GM13977 (cell line): ENCODE measurements around the gene ADM2.
"Not testable (repeated sequence)": the region's sequence is repeated elsewhere in the genome, so short reads cannot be mapped to it uniquely, and the experiment has no call there.

Experiments
- DNase-seq: peaks from one replicate; pipeline ENCODE4 v3.0.0; 2012; ENCODE audit warnings: low spot score
- in situ Hi-C: fragments of 300-500 bp; cut with MboI; formaldehyde crosslinking; loops from one replicate; pipeline ENCODE4 v1.12.0; 2022; ENCODE audit warnings: low sequenced_read_pairs, low pct_unique_long_range_greater_than_20kb, mixed read lengths, inconsistent platforms; ENCODE audit not compliant: unreplicated experiment
- TF ChIP-seq, protein P1 (sequence below): IDR thresholded peaks from 2 replicates; pipeline ENCODE4 v1.5.1; 2012; ENCODE audit warnings: mild to moderate bottlenecking, control low read depth; ENCODE audit not compliant: insufficient read depth; ENCODE audit errors: extremely low read depth, missing control alignments

Gene ADM2, protein sequence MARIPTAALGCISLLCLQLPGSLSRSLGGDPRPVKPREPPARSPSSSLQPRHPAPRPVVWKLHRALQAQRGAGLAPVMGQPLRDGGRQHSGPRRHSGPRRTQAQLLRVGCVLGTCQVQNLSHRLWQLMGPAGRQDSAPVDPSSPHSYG

DNA sequence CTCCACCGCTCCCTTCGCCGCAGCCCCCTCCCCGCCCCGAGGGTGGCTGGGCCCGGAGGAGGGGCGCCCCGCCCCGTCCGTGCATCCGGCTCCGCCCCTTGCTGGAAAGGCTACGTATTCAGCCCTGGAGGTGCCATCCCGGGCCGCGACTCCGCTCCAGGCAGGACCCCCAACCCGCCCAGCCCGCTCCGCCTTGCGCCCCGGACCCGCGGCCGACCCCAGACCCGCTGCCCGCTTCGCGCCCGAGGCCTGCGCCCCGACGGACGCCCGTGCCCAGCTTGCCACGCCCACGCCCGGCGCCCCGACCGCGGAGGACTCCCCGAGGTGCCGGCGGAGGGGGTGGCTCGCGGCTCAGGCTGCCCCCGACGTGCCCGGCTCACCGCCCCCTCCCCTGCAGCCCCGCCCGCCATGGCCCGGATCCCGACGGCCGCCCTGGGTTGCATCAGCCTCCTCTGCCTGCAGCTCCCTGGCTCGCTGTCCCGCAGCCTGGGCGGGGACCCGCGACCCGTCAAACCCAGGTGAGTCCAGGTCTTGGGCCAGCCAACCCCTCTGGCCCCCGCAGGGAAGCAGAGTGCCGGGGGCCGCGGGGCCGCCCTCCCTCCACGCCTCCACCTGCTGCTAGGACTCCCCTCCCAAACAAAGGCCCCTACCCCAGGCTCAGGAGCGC lies at the start of gene ADM2:
TSS of gene ADM2 (plus strand) at position 104 of the 667 bp plus-strand sequence. CDS start at position 409, 305 bp downstream.
- in situ Hi-C loops = no loop called here
- DNase-seq = peak; percentile 82

DNA sequence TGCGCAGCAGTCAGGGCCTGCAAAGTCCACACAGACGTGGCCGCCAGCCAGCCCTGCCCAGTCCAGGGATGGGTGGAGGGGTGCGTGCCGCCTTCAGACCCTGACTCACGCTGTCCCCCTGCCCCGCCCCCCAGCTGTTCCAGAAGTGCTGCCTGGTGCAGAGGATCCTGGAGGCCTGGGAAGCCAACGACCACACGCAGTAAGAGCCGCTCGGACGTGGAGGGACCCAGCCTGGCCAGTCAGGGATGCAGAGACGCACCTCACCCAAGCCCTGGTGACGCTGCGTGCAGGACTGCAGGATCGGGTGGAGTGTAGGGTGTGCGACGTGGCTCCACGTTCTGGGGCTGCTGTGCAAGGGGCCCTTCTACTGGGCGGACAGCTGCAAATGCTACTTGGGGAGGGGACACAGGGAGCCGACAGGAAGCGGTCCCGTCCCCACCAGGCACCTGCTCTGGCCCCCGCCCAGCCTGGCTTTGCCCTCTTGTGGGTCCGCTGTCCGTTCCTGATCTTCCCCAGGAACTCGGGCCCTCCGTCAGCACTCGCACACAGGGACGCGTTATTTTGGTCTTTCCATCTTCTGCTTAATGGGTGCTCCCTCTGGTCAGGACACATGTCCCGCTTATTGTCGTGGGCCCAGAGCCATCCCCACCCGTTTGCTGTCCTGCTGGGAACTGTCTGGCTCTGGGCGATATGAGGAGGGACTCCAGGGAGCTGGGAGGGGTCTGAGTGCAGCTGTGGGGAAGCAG lies 49.0 kb upstream of the ADM2 start:
- TF ChIP-seq, protein P1, sequence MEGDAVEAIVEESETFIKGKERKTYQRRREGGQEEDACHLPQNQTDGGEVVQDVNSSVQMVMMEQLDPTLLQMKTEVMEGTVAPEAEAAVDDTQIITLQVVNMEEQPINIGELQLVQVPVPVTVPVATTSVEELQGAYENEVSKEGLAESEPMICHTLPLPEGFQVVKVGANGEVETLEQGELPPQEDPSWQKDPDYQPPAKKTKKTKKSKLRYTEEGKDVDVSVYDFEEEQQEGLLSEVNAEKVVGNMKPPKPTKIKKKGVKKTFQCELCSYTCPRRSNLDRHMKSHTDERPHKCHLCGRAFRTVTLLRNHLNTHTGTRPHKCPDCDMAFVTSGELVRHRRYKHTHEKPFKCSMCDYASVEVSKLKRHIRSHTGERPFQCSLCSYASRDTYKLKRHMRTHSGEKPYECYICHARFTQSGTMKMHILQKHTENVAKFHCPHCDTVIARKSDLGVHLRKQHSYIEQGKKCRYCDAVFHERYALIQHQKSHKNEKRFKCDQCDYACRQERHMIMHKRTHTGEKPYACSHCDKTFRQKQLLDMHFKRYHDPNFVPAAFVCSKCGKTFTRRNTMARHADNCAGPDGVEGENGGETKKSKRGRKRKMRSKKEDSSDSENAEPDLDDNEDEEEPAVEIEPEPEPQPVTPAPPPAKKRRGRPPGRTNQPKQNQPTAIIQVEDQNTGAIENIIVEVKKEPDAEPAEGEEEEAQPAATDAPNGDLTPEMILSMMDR = no peak
- no peak for DNase-seq
- in situ Hi-C loops = no loop called here

More for the DNA sequence above, at the start of gene ADM2:
- TF ChIP-seq, protein P1 = no peak

DNA sequence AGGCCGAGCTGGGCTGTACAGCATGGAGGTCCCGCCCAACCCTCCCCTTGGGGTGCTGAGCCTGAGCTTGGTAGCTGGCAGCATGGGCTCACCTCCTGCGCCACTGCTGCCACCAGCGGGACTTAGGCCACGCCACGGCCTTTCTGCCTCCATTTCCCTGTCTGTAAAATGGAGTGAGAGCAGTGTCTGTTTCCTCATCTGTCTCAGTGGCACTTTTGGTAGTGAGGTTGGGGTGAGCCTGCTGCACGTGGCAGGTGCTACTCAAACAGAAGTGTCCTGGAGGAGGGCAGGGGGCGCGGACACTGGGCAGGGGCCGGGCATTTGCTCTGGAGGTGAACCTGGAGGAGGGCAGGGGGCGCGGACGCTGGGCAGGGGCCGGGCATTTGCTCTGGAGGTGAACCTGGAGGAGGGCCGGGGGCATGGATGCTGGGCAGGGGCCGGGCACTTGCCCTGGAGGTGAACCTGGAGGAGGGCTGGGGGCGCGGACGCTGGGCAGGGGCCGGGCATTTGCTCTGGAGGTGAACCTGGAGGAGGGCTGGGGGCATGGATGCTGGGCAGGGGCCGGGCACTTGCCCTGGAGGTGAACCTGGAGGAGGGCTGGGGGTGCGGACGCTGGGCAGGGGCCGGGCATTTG lies 48.3 kb upstream of the ADM2 start:
- in situ Hi-C loops, DNase-seq: not testable (repeated sequence)

DNA sequence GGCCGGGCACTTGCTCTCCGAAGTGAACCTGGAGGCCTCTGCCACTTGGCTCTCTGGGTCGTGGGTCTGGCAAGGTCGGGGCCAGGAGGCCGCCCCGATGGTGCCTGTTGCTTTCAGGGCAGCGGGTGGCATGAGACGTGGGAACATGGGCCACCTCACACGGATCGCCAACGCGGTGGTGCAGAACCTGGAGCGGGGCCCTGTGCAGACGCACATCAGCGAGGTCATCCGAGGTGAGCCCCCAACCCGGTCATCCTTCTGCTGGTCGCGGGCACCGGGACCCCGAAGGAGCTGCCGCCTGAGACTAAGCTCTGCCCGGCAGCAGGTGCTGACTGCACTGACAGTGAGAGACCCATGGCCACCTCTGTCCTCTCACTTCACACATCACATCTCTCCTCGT lies 46.5 kb upstream of the ADM2 start:
- in situ Hi-C loops = no loop called here
- no peak for DNase-seq
- TF ChIP-seq, protein P1 = no peak

DNA sequence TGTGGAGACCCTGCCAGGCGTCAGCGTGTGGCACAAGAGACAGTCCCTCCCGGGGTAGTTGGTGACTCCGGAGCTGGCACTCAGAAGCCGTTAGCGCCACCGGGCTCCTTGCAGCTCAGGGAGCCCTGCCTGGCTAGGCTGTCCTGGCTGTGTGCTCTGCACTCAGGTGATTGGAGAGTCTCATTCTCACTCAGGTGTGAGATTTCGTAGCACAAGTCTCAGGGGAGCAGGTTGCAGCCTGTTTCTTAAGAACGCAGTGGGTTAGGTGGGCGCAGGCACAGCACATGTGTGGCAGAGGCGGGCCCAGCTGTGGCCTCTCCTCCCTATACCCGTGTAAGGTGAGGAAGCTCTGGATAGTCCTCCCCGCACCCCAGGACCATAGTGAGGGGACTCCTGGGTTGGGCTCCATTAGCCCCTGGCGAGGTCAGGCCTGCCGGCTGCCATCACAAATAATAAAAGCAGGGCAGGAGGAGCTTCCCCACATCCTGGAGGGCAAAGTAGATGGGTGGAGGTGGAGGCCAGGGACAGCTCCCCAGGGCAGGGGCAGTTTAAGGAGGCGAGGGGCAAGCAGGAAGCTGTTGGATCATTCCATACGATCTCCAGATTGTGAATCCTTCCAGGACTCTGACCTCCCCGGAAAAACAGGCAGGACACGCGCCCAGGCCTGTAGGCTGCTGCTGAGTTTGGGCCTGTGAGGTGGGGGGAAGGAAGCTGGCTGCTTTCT lies 45.9 kb upstream of the ADM2 start:
- TF ChIP-seq, protein P1 = no peak
- in situ Hi-C loops = no loop called here
- no peak for DNase-seq

DNA sequence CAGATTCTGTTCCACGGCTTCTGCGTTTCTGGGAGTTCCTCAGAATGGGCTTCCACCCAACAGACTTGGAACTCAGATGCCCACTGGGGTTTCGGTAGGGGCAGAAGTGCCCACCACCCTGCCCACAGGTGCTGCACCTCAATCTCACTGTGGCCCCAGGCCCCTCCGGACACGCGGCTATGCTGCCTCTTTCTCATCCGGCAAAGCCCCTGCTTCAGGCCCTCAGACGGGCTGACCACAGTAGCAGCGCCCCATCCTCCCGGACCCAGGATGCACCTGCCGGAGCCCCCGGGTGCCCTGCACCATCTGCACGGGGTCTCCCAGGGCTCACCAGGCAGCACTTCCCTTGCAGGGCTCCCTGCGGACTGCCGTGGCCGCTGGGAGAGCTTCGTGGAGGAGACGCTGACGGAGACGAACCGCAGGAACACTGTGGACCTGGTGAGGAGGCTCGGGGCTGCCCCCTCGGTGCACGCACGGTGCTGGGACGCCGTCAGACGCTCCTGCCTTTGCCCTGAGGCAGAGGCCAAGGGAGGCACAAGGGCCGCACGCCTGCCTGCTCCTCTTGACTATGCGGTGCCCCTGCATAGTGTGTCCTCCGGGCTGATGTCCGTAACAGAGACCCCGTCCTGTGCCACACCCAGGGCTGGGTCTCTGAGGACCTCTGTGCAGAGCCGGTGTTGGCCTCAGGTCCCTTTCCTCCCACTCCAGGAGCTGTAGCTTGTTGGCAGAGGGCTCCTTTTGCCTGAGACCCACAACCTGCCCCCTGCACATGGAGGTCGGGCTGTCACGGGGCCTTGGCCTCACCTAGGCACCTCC lies 45.1 kb upstream of the ADM2 start:
- in situ Hi-C loops = no loop called here
- TF ChIP-seq, protein P1 = no peak
- DNase-seq = no peak
